GM20000 (cell line): ENCODE measurements around the gene CYTIP.

ENCODE experiments used
- DNase-seq: peaks from one replicate; pipeline ENCODE4 v3.0.0; 2012; ENCODE audit warnings: low spot score
- CTCF ChIP-seq: IDR thresholded peaks from 2 replicates; pipeline ENCODE4 v1.5.1; 2012; ENCODE audit warnings: mild to moderate bottlenecking, control low read depth; ENCODE audit errors: extremely low read depth, missing control alignments

Gene CYTIP

GRCh38 chr2:157432475-157433106, 11.3 kb downstream of the CYTIP start:
- TF ChIP-seq CTCF = no peak
- no peak for DNase-seq

- no peak for DNase-seq
- TF ChIP-seq CTCF = no peak
These were observed 12.7 kb downstream of the CYTIP start for GRCh38 chr2:157431176-157431575.

GRCh38 chr2:157428500-157429175, 15.3 kb downstream of the CYTIP start:
- no peak for TF ChIP-seq CTCF
- DNase-seq = no peak

- TF ChIP-seq CTCF = no peak
- no peak for DNase-seq
These were observed 16.0 kb downstream of the CYTIP start for GRCh38 chr2:157427922-157428303.

GRCh38 chr2:157427003-157427921, 16.6 kb downstream of the CYTIP start:
- DNase-seq = no peak
- TF ChIP-seq CTCF = no peak

GRCh38 chr2:157426477-157426994, 17.4 kb downstream of the CYTIP start:
- DNase-seq = no peak
- no peak for TF ChIP-seq CTCF
